M059J (cell line): ENCODE measurements around the gene RPS28. TPM values are rescaled to one million over a fixed set of nuclear protein-coding genes. Genes with fewer than 3 reads are reported as not detected.
"Not testable (repeated sequence)": the region's sequence is repeated elsewhere in the genome, so short reads cannot be mapped to it uniquely, and the experiment has no call there.

Experiments used
- DNase-seq: peaks from one replicate; pipeline ENCODE4 v3.0.0-alpha.2; 2012; ENCODE audit warnings: low read depth
- total RNA-seq: library from RNA; depleted of rRNA; stranded (reverse); fragments of >200 nt; shearing (Covaris generic); gene quantifications from 2 replicates; pipeline ENCODE4 v1.2.3, GENCODE V29; 2014; rRNA removed

Gene RPS28
- total RNA-seq = 179 and 238 TPM in 2 replicates

GRCh38 chr19:8321067-8321985, at the start of gene RPS28, which contains the start of gene NDUFA7:
RPS28 (plus strand) TSS chr19:8321496; CDS start chr19:8321531, 35 bp downstream.
NDUFA7 (minus strand) TSS chr19:8321375; CDS start chr19:8321358, 17 bp downstream.
- DNase-seq = peak; percentile 90

- DNase-seq = not testable (repeated sequence)
Measured at GRCh38 chr19:8276508-8276907, 44.8 kb upstream of the RPS28 start.

- not testable (repeated sequence) for DNase-seq
Measured at GRCh38 chr19:8291337-8291736, 30.0 kb upstream of the RPS28 start.

DNA sequence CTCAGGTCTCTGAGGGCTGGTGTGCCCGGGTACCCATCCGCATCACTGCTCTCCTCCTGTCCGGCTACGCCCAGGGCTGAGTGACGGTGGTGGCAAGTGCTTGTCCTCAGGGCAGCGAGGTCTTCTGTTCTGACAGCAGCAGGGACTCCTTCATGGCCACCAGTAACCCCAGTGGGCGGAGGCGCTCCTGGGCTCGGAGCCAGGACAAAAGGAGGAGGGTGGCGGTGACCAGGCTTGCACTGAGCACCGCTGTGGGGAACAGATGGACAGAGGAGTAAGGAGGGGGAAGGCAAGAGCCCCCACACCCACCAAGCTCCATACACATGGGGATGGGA, 19.0 kb upstream of the RPS28 start:
- no peak for DNase-seq

DNA sequence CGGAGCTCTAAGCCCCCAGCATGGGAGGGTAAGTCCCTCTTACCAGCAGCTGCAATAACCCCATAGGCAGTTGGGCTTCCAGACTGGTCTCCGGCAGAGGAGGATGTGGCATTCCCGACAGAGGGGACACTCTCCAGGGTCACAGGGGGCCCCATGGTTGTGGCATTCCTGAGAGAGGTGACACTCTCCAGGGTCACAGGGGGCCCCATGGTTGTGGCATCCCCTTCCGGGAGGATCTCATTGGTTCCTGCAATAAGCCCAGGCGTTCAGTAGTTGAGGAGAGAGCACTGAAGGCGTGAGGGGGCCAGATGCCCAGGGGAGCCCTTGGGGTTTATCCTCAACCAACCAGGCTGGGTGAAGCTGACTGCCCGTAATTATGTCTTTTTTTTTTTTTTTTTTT, 18.6 kb upstream of the RPS28 start:
- no peak for DNase-seq

DNA sequence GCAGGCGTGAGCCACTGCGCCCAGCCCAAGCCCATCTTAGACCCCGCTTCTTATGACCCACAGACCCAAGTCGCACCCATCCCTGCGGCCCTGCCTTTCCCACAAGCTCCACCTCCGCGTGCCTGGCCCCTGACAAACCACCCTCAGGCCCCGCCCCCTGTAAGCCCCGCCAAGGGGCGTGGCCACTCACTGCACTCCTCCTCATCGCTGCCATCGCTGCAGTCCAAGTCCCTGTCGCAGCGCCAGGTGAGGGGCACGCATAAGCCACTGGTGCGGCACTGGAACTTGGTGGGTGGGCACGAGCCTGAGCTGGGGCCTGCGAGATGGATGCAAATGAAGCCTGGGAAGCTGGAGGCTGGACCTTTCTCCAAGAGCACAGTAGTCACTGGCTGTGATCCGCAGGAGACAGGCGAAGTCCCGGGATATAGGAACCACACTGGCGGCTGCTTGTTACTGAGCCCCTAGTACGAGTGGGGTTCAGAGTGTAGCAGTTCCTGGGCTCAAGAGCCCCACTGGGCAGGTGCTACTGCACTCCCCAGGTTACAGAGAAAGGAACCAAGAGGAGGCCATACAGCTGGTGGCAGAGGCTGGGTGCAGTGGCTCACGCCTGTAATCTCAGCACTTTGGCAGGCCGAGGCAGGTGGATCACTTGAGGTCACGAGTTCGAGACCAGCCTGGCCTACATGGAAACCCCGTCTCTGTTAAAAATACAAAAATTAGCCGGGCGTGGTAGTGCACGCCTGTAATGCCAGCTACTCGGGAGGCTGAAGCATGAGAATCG, 16.3 kb upstream of the RPS28 start:
- DNase-seq = no peak

- DNase-seq = no peak
Measured at GRCh38 chr19:8305798-8306197, 15.5 kb upstream of the RPS28 start.

DNA sequence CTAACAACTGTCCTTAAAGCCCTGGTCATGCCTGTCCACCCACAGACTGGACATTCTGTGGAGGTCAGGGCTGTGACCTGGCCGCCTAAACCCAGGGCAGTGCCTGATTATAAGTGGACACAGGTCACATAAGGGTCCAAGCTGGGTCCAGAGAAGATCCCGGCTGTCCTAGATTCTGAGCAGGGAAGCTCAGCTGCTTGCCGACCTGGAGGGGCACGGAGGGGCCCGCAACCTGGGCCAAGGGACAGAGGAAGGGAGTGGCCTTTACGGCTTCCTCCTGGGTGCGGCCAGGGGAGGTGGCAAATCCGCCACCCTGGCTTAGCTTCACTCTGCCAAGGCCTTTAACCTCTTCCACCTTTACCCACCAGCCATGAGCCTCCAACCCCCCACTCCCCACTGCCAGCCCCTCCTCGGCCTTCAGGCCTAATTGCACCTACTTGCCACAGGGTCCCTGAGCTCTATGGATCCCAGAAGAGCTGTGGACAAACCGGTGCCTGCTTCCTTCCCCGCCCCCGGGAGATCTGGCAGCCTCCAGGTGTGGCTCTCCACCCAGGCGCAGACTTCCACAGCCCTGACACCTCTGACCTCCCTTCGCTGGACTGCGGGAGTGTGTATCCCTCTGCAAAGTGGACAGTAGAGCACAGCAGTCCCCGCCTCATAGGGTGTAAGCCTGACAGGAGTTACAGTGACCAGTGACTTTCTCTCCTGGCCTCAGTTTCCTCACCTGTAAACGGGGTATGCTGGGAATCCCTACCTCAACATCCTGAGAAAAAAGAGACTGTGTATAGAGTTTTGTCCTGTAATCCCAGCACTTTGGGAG, 14.9 kb upstream of the RPS28 start:
- DNase-seq = no peak

- no peak for DNase-seq
Measured at GRCh38 chr19:8307400-8307964, 13.8 kb upstream of the RPS28 start.

DNA sequence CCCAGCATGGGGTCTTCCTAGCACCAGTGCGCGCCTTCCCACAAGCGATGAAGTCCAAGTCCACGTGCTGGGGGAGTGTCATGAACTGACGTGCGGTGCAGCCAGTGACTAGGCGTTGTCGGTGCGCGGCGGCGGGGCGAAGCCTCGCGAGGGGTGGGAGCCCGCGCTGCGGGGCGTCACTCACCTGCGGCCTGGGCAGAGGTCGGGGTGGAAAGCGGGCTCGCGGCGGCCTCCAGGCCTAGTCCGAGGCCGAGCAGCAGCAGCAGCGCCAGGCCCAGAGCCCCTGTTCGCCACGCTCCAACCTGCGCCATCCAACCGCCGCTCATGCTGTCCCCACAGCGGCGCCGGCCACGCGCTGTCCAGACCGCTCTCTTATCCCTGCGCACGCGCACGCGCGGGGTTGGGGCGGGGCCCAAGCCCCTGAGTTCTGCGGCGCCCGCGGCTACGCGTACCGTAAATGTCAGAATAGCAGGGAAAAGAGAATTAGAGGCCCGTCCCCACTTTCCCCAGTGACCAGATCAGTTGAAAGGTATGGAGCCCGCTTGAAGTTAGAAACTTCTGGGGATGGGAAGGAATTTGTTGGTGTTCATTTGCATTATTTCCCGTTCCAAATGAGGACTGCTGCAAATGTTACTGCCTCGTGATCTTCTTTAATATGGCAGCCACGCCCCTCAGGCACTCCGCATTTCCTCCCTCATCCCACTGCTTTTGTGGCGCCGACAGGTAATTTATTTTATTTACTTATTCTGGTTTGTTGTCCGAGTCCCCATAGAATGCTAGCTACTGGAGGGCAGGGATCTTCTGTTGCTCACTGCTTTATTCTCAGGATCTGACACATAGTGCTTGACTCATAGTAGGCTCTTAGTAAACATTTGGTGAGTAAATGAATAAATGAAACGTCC, 13.1 kb upstream of the RPS28 start, which contains the start of gene CD320:
TSS of gene CD320 (minus strand) at position 394 of the 902 bp plus-strand sequence. CDS start at position 326, 68 bp downstream.
- peak; percentile 89 for DNase-seq

GRCh38 chr19:8308891-8309291, 12.4 kb upstream of the RPS28 start:
- DNase-seq = no peak

DNA sequence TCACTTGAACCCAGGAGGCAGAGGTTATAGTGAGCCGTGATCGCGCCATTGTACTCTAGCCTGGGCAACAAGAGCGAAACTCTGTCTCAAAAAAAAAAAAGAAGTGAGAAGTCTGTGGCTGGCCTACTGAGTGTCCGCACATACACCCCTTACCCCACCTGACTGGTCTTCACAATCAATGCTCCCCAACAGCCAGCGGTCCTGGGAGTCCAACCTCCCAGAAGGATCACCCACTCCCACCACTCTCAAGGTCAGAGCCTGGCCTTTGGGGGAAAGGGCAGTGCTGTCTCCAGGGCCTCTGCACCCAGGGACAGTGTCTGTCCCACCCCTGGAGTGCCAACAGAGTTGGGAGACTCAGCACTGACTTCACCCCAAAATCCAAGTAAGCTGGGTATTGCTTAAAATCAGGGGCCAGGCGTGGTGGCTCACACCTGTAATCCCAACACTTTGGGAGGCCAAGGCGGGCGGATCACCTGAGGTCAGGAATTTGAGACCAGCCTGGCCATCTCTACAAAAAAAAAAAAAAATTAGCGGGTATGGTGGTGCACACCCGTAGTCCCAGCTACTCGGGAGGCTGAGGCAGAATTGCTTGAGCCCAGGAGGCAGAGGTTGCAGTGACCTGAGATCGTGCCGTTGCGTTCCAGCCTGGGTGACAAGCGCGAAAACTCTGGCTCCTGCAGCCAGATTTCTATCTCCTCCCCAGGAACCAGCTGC, 10.8 kb upstream of the RPS28 start:
- no peak for DNase-seq

DNA sequence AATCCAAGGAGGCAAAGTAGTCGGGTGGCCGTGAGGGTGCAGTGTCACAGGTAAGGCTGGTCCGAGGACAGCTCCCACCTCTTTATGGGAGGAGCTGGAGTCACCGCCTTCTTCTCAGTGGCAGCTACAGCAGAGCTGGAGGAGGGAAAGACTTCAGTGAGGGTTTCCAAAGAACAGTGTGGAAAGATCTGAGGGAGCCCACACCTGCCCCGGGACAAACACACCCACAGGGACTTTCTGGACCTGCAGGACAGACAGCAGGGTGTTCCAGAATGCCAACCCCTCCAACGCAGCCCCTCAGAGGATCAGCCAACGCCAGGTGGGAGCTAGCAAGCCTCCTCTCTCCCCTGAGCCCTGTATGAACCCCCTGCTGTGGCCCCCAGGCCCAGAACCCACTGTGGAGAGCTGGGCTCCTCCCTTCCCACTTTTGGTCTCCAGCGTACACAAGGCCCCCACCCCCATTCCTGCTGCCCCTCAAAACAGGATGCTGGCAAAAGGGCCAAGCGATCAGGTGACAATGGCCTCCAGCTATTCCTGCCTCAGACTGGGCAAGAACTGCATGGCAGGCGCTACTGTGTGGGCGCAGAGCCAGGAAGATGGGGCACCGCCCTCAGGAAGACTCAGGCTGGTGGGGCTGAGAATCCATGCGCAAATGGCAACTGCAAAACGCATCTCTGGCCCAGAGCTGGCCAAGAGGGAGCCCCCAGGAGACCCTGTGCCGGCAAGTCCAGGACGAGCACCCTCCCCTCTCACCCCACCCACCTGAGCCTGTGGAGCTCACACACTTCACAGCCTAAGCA, 9.6 kb upstream of the RPS28 start:
- peak; percentile 36 for DNase-seq

DNA sequence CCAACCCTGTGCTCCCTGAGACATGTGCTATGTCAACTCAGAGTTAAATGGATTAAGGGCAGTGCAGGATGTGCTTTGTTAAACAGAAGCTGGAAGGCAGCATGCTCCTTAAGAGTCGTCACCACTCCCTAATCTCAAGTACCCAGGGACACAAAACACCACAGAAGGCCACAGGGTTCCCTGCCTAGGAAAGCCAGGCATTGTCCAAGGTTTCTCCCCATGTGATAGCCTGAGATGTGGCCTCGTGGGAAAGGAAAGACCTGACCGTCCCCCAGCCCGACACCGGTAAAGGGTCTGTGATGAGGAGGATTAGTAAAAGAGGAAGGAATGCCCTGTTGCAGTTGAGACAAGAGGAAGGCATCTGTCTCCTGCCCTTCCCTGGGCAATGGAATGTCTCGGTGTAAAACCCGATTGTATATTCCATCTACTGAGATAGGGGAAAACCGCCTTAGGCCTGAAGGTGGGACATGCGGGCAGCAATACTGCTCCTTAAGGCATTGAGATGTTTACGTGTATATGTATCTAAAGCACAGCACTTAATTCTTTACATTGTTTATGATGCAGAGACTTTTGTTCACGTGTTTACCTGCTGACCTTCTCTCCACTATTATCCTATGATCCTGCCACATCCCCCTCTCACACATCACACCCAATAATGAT, 6.2 kb upstream of the RPS28 start:
- DNase-seq = not testable (repeated sequence)

- DNase-seq = no peak
Measured at GRCh38 chr19:8316351-8317125, 4.8 kb upstream of the RPS28 start.

DNA sequence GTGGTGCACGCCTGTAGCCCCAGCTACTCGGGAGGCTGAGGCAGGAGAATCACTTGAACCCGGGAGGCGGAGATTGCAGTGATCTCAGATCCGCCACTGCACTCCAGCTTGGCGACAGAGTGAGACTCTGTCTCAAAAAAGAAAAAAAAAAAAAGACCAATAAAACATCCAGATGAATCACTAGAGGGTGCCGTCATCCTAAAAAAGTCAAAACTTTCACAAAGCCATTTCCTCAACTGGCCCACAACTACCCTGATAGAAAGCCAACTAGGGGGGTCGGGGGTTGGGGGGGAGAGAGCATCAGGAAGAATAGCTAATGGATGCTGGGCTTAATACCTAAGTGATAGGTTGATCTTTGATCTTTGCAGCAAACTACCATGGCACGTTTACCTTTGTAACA, 2.5 kb upstream of the RPS28 start:
- not testable (repeated sequence) for DNase-seq

GRCh38 chr19:8319807-8320520, 1.3 kb upstream of the RPS28 start:
- DNase-seq = no peak
